Endothelial cell of umbilical vein (primary cell): Measurements from ENCODE around the gene MYZAP.

Source experiments
- EZH2 ChIP-seq: IDR thresholded peaks from 2 replicates; pipeline ENCODE4 v1.6.1; 2012; ENCODE audit warnings: borderline replicate concordance, low read depth, mild to moderate bottlenecking, moderate library complexity, low read length, inconsistent platforms; ENCODE audit not compliant: severe bottlenecking
- MYC ChIP-seq: IDR thresholded peaks from one replicate; pipeline ENCODE4 v1.6.1; 2011; ENCODE audit warnings: mild to moderate bottlenecking, low read depth, low read length
- TF ChIP-seq, protein P1 (sequence below), 2 donors: IDR thresholded peaks; 1 replicate in 1 of 2; 2 replicates in 1 of 2; pipeline ENCODE4 v1.5.1; 2011; ENCODE audit warnings: low read length in 2 of 2, mild to moderate bottlenecking in 2 of 2, moderate library complexity in 2 of 2, control low read depth in 1 of 2, inconsistent platforms in 1 of 2, low read depth in 1 of 2; ENCODE audit not compliant: insufficient read depth in 1 of 2; ENCODE audit errors: extremely low read depth in 1 of 2

DNA sequence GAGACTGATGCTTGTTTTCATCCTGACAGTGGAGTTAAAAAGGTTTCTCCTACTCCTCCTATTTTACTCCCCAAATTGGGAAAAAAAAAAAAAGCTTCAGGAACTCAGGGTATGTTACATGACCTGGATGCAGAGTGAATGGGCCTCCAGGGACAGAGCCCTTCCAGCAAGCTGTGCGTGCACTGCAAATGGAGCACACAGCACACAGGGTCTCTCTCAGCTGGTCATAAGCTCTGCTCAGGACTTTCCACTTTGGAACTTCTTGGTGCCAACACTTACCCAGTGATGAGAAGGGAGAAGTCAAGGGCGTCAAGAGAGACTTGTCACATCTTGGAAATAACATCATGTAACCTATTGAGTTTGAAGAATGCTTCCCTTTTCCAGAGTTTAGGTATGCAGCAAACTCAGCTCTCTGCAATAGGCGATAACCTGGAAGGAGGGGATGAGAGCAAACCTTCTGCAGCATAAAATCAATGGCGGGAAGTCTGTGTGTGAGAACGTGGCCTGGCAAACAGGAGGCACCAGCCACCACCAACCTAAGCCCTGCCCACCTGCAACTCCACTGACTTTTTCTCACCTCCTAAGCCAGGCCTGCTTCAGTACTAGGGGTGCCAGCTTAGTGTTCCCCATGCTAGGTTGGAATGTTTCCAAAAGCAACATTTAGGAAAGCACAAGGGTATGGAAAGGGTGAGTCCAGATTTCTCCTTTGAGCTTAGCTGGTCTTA is 39.8 kb downstream of the MYZAP start:
- TF ChIP-seq, protein P1, sequence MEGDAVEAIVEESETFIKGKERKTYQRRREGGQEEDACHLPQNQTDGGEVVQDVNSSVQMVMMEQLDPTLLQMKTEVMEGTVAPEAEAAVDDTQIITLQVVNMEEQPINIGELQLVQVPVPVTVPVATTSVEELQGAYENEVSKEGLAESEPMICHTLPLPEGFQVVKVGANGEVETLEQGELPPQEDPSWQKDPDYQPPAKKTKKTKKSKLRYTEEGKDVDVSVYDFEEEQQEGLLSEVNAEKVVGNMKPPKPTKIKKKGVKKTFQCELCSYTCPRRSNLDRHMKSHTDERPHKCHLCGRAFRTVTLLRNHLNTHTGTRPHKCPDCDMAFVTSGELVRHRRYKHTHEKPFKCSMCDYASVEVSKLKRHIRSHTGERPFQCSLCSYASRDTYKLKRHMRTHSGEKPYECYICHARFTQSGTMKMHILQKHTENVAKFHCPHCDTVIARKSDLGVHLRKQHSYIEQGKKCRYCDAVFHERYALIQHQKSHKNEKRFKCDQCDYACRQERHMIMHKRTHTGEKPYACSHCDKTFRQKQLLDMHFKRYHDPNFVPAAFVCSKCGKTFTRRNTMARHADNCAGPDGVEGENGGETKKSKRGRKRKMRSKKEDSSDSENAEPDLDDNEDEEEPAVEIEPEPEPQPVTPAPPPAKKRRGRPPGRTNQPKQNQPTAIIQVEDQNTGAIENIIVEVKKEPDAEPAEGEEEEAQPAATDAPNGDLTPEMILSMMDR (IDR thresholded peaks at IDR 0.05; ENCODE audit: extremely low read depth in 1 of 2, insufficient read depth in 1 of 2, low read depth in 1 of 2, low read length in 2 of 2) = no peak
- TF ChIP-seq EZH2 = no peak
- TF ChIP-seq MYC = no peak
